ENCODE measurements around the gene CCDC80. TPM values are rescaled to one million over a fixed set of nuclear protein-coding genes. Genes with fewer than 3 reads are reported as not detected.

CCDC80 gene
- total RNA-seq, 1 donor from 2014 or later, result 148 TPM

GRCh38 chr3:112582244-112582874 is 58.6 kb downstream of the CCDC80 start:
- intact Hi-C loops (cut with DNase I), result no loop called here
- DNase-seq (no peak), ATAC-seq (peak; percentile 39 to 55)
- Histone ChIP-seq H3K27ac (no peak overlapping the region), H3K9me3 (no peaks in the 10 kb centered on the region), H3K27me3 (ENCODE audit: low read depth) (no peaks in the 10 kb centered on the region), H3K36me3 (peaks cover 76% of the 10 kb centered on the region), H3K4me1 (no peaks in the 10 kb centered on the region), H3K4me3 (no peak overlapping the region)
- TF ChIP-seq CTCF (IDR thresholded peaks at IDR 0.05), result peak; percentile 54

- DNase-seq (no peak), ATAC-seq (no peak)
- no peak for TF ChIP-seq CTCF (IDR thresholded peaks at IDR 0.05)
- H3K4me1 ChIP-seq, result no peaks in the 10 kb centered on the region
- intact Hi-C loops (cut with DNase I), result no loop called here
- no peaks in the 10 kb centered on the region for H3K9me3 ChIP-seq
- H3K4me3 ChIP-seq, result no peak overlapping the region
- no peaks in the 10 kb centered on the region for H3K27me3 ChIP-seq (ENCODE audit: low read depth)
- peaks cover 71% of the 10 kb centered on the region for H3K36me3 ChIP-seq
- no peak overlapping the region for H3K27ac ChIP-seq
Measured at GRCh38 chr3:112579697-112580096, 61.2 kb downstream of the CCDC80 start.

- ATAC-seq, result peak in 1 of 2 donors; percentile 21
- Histone ChIP-seq H3K36me3 (peaks cover 71% of the 10 kb centered on the region), H3K4me1 (no peaks in the 10 kb centered on the region), H3K27me3 (ENCODE audit: low read depth) (no peaks in the 10 kb centered on the region), H3K9me3 (no peaks in the 10 kb centered on the region), H3K4me3 (no peak overlapping the region), H3K27ac (no peak overlapping the region)
- DNase-seq, result no peak
- TF ChIP-seq CTCF (IDR thresholded peaks at IDR 0.05), result no peak
- intact Hi-C loops (cut with DNase I), result no loop called here
Measured at GRCh38 chr3:112579232-112579631, 61.7 kb downstream of the CCDC80 start.

GRCh38 chr3:112572701-112573100 is 68.2 kb downstream of the CCDC80 start:
- ATAC-seq (no peak), DNase-seq (no peak)
- Histone ChIP-seq H3K27ac (no peak overlapping the region), H3K27me3 (ENCODE audit: low read depth) (no peaks in the 10 kb centered on the region), H3K9me3 (no peaks in the 10 kb centered on the region), H3K4me3 (no peak overlapping the region), H3K4me1 (peaks cover 4% of the 10 kb centered on the region), H3K36me3 (peaks cover 77% of the 10 kb centered on the region)
- no peak for TF ChIP-seq CTCF (IDR thresholded peaks at IDR 0.05)
- intact Hi-C loops (cut with DNase I), result no loop called here

- Histone ChIP-seq H3K27me3 (ENCODE audit: low read depth) (no peaks in the 10 kb centered on the region), H3K36me3 (peaks cover 72% of the 10 kb centered on the region), H3K4me1 (peaks cover 5% of the 10 kb centered on the region), H3K4me3 (no peak overlapping the region), H3K27ac (no peak overlapping the region), H3K9me3 (no peaks in the 10 kb centered on the region)
- no peak for DNase-seq
- intact Hi-C loops (cut with DNase I), result no loop called here
- TF ChIP-seq CTCF (IDR thresholded peaks at IDR 0.05), result no peak
- ATAC-seq, result no peak
Measured at GRCh38 chr3:112569265-112569664, 71.7 kb downstream of the CCDC80 start.
